GM12878 (cell line): ENCODE measurements around the gene ELL2. TPM values are rescaled to one million over a fixed set of nuclear protein-coding genes. Genes with fewer than 3 reads are reported as not detected.

Source experiments
- ATAC-seq: fragments of 200-7000 bp; cut with Tn5 transposase; 3 replicates; pipeline ENCODE4 v1.9.1; 2020; ENCODE audit warnings: mild to moderate bottlenecking, moderate library complexity
- BruUV-seq: library from RNA; stranded (reverse); fragments of 400-500 nt; replicated peaks from 2 replicates; lab custom pipeline; 2021; lab: Mats Ljungman, UMichigan
- CTCF ChIA-PET: fragments of 300-600 bp; sonication (Branson Sonifier 250); formaldehyde crosslinking; extraction: SDS; loops from one replicate; lab custom pipeline; 2021; ENCODE audit warnings: inconsistent platforms; lab: Yijun Ruan, JAX
- POLR2A ChIA-PET: fragments of 350-600 bp; formaldehyde crosslinking; extraction: SDS; loops from one replicate; lab custom pipeline; 2021; ENCODE audit warnings: inconsistent platforms; lab: Charles Lee
- RAD21 ChIA-PET: fragments of 300-600 bp; sonication (Branson Sonifier 250); formaldehyde crosslinking; loops from one replicate; lab custom pipeline; 2023; ENCODE audit warnings: antibody characterized with exemption; ENCODE audit not compliant: unreplicated experiment; lab: Charles Lee
- SMC1A ChIA-PET: fragments of 300-600 bp; sonication (Branson Sonifier 250); formaldehyde crosslinking; loops from one replicate; lab custom pipeline; 2023; ENCODE audit not compliant: unreplicated experiment, uncharacterized antibody; lab: Charles Lee
- DNase-seq: peaks from one replicate; pipeline ENCODE4 v3.0.0-alpha.2; 2011; ENCODE audit warnings: low read depth, low spot score
- FAIRE-seq: peaks from 3 replicates; lab custom pipeline; 2011; peaks lifted over from hg19 to GRCh38; lab: Jason Lieb, UNC
- H2AFZ ChIP-seq: 2 replicates; pipeline ENCODE4 v1.6.0; 2011; ENCODE audit warnings: low read depth, low read length, control low read depth; ENCODE audit not compliant: control insufficient read depth
- H3K27ac ChIP-seq: 2 replicates; pipeline ENCODE4 v1.5.1; 2011; ENCODE audit warnings: control low read depth; ENCODE audit not compliant: control insufficient read depth, insufficient read depth
- H3K27me3 ChIP-seq, 2 experiments: replicated peaks in 1 of 2; 2 replicates each; pipeline versions ENCODE4 v1.6.0 to v1.6.1; 2011; ENCODE audit warnings: low read length in 1 of 2; ENCODE audit not compliant: control insufficient read depth in 2 of 2, insufficient read depth in 2 of 2
- H3K36me3 ChIP-seq, 2 experiments: 2 replicates each; pipeline ENCODE4 v1.5.1; 2011; ENCODE audit warnings: low read length in 1 of 2; ENCODE audit not compliant: control insufficient read depth in 2 of 2, insufficient read depth in 2 of 2
- H3K4me1 ChIP-seq: 2 replicates; pipeline ENCODE4 v1.6.1; 2011; ENCODE audit warnings: mild to moderate bottlenecking, low read length, moderate library complexity, mixed read lengths; ENCODE audit not compliant: control insufficient read depth, insufficient read depth
- H3K4me2 ChIP-seq: 2 replicates; pipeline ENCODE4 v1.6.0; 2011; ENCODE audit warnings: control low read depth; ENCODE audit not compliant: control insufficient read depth, insufficient read depth
- H3K4me3 ChIP-seq: fragments of 200-600 bp; sonication (generic); 2 replicates; pipeline ENCODE4 v1.5.1; 2016
- H3K79me2 ChIP-seq: 2 replicates; pipeline ENCODE4 v1.6.0; 2011; ENCODE audit warnings: low read length; ENCODE audit not compliant: control insufficient read depth, insufficient read depth
- H3K9ac ChIP-seq: 2 replicates; pipeline ENCODE4 v1.8.0; 2011; ENCODE audit warnings: low read length, control low read depth, mixed read lengths; ENCODE audit not compliant: control insufficient read depth, insufficient read depth
- H3K9me3 ChIP-seq: replicated peaks from 3 replicates; pipeline ENCODE4 v1.5.1; 2011; ENCODE audit warnings: mild to moderate bottlenecking, low read length; ENCODE audit not compliant: control insufficient read depth, insufficient read depth
- H4K20me1 ChIP-seq: 2 replicates; pipeline ENCODE4 v1.6.0; 2011; ENCODE audit not compliant: control insufficient read depth, insufficient read depth
- BHLHE40 ChIP-seq, 2 experiments: fragments of 450-650 bp in 1 of 2; IDR thresholded peaks; 2 replicates each; pipeline ENCODE4 v1.6.1; 2011 to 2017; ENCODE audit warnings: low read depth in 2 of 2, borderline replicate concordance in 1 of 2, improper control_type of control experiment in 1 of 2, low read length in 1 of 2, mild to moderate bottlenecking in 1 of 2
- CBFB ChIP-seq: IDR thresholded peaks from 2 replicates; pipeline ENCODE4 v1.6.1; 2016; ENCODE audit warnings: antibody characterized with exemption, low read depth
- CUX1 ChIP-seq: IDR thresholded peaks from 2 replicates; pipeline ENCODE4 v1.6.1; 2012; ENCODE audit warnings: improper control_type of control experiment, low read depth, low read length; ENCODE audit not compliant: insufficient replicate concordance
- GATAD2B ChIP-seq: fragments of 450-650 bp; conservative IDR thresholded peaks from 2 replicates; pipeline ENCODE4 v1.6.1; 2017; ENCODE audit warnings: low read depth, mild to moderate bottlenecking, moderate library complexity
- MEF2A ChIP-seq: IDR thresholded peaks from 2 replicates; pipeline ENCODE4 v1.6.1; 2011; ENCODE audit warnings: low read depth, mild to moderate bottlenecking, low read length, moderate library complexity; ENCODE audit not compliant: insufficient read depth
- MEF2B ChIP-seq: fragments of 450-650 bp; IDR thresholded peaks from 2 replicates; pipeline ENCODE4 v1.6.1; 2018; ENCODE audit warnings: mild to moderate bottlenecking, moderate library complexity; ENCODE audit not compliant: partially characterized antibody, poor library complexity, severe bottlenecking
- PAX5 ChIP-seq: IDR thresholded peaks from 2 replicates; pipeline ENCODE4 v1.6.1; 2011; ENCODE audit warnings: low read depth, low read length, borderline replicate concordance
- POU2F2 ChIP-seq: IDR thresholded peaks from 3 replicates; pipeline ENCODE4 v1.6.1; 2011; ENCODE audit warnings: low read depth, mild to moderate bottlenecking, low read length, borderline replicate concordance
- TCF12 ChIP-seq: IDR thresholded peaks from 2 replicates; pipeline ENCODE4 v1.6.1; 2011; ENCODE audit warnings: low read depth, mild to moderate bottlenecking, low read length
- ZNF622 ChIP-seq: fragments of 450-650 bp; IDR thresholded peaks from 2 replicates; pipeline ENCODE4 v1.6.1; 2017; ENCODE audit warnings: mild to moderate bottlenecking, inconsistent platforms
- WGBS: methylation state at CpG from one replicate; pipeline ENCODE4 v1.1.6; 2016; ENCODE audit warnings: low lambda C conversion rate; ENCODE audit not compliant: insufficient replicate concordance, insufficient coverage; ENCODE audit errors: missing lambda C conversion rate; 5-methylcytosine and 5-hydroxymethylcytosine counted together
- in situ Hi-C: fragments of 300-500 bp; cut with MboI; formaldehyde crosslinking; loops from 9 replicates; pipeline ENCODE4 v1.14.3; 2018; ENCODE audit warnings: mixed read lengths
- intact Hi-C: fragments of 100-400 bp; cut with micrococcal nuclease; formaldehyde crosslinking; loops from one replicate; pipeline ENCODE4 v1.14.2; 2022; ENCODE audit not compliant: unreplicated experiment
- polyA plus RNA-seq, 11 experiments: library from polyadenylated mRNA; depleted of rRNA in 4 of 11; unstranded in 6 of 11; stranded (reverse) in 5 of 11; fragments of >200 nt; fragmentation: Nextera tagmentation in 4 of 11; fragmentation: Illumina TruSeq in 1 of 11; extraction: Ambion mirVana in 4 of 11; extraction: Trizol in 1 of 11; gene quantifications; 1 replicate in 1 of 11; 2 replicates in 10 of 11; pipeline versions ENCODE4 v1.2.1 to v1.2.3, GENCODE V29; 2011 to 2016; ENCODE audit warnings: inconsistent platforms in 2 of 11, missing spikeins in 2 of 11, low read depth in 1 of 11
- total RNA-seq, 4 experiments: library from RNA; depleted of rRNA in 3 of 4; stranded (reverse); fragments of >200 nt in 3 of 4; fragmentation: Illumina TruSeq in 1 of 4; extraction: Trizol in 1 of 4; gene quantifications; 2 replicates each; pipeline versions ENCODE4 v1.2.1 to v1.2.3, GENCODE V29; 2013 to 2021

The ELL2 gene
- total and polyA plus RNA-seq, 10 of the 15 experiments (the other 5 are each of a cell fraction or from before 2014, with no cell fraction given): 24.2 to 91.4 (median 57.4) TPM

- TF ChIP-seq CUX1 (no peak), BHLHE40 (IDR thresholded peaks at IDR 0.05; ENCODE audit: borderline replicate concordance in 1 of 2, low read depth in 2 of 2, low read length in 1 of 2) (no peak), PAX5 (no peak)
Observed at GRCh38 chr5:95925378-95925744, 36.3 kb downstream of the ELL2 start (continued).

DNA sequence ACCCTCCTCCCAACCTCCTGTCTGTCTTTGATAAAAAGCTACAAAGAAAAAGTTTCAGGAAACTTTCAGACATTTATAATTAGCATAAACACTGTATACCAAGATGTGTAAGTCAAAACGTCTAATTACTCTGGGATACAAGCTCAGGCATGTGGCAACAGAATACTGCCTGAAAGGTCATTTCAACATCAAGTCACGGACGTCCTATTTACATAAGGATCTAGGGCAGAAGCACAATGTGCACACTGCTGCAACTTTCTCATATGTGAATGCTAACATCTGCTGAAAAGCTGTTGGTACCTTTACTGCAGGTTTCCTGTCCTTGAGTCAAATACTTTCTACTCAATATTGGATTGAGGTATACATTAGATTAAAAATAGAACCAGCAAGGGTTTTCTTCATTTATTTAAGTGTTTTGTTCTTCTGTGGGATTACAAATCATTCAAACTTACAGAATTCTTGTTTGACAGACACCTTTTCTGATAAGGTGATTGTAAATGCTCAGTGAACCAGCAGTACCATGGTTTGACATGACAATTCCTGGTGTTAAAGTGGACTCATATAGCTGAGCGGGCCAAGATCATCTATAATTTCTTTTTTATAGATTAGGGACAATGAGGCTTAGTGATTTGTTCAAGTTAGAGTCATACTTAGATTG, 36.8 kb downstream of the ELL2 start:
- no peaks in the 10 kb centered on the region for H4K20me1 ChIP-seq
- DNase-seq: no peak
- 11% methylated on average over 4 of the region's 4 CpGs for WGBS
- 0 out of 3 replicates have a peak, but pooled peaks have one; percentile 45 for TF ChIP-seq POU2F2
- TF ChIP-seq GATAD2B: no peak
- TF ChIP-seq MEF2B: no peak
- no peak for TF ChIP-seq ZNF622
- no peak for TF ChIP-seq CBFB
- 0 out of 2 replicates have a peak, but pooled peaks have one; percentile 39 for TF ChIP-seq MEF2A
- TF ChIP-seq TCF12: 0 out of 2 replicates have a peak, but pooled peaks have one; percentile 19
- ChIA-PET RAD21 (interaction anchor here (0.6 to 5.3 kb wide), 23 partner anchors 7 to 65 kb away, joined by 3 to 42 read pairs (median 7); partner anchors contain the start of gene ELL2), POLR2A (interaction anchor here (0.5 to 3.2 kb wide), 9 partner anchors 13 to 55 kb away, joined by 3 to 18 read pairs (median 5); no protein-coding TSS in a partner anchor), SMC1A (interaction anchor here (0.7 to 5.4 kb wide), 26 partner anchors 9 to 515 kb away, joined by 3 to 62 read pairs (median 7); no protein-coding TSS in a partner anchor), CTCF (interaction anchor here (0.7 to 4.8 kb wide), 16 partner anchors 9 to 515 kb away, joined by 3 to 54 read pairs (median 4); no protein-coding TSS in a partner anchor)
- peaks cover 60% of the 10 kb centered on the region for H3K79me2 ChIP-seq
- no peaks in the 10 kb centered on the region for H3K27me3 ChIP-seq
- peak overlapping the region; percentile 97 for H3K4me2 ChIP-seq
- no peak overlapping the region for H2AFZ ChIP-seq
- H3K4me3 ChIP-seq: peak overlapping the region; percentile 4; the same call in 1 of the 2 replicates
- peak; percentile 42 for ATAC-seq
- peaks cover 58% of the 10 kb centered on the region for H3K4me1 ChIP-seq
- no peak for FAIRE-seq
- H3K36me3 ChIP-seq: peaks cover 0 to 4% of the 10 kb centered on the region in 2 experiments; a peak in 1 of 4 replicates
- no TSS peak for BruUV-seq
- peak overlapping the region; percentile 26; the same call in 1 of the 2 replicates for H3K9ac ChIP-seq
- H3K9me3 ChIP-seq: no peaks in the 10 kb centered on the region; the same call in 2 of the 3 replicates
- intact Hi-C loops (loop anchor here (2.0 to 10.0 kb wide), 3 partner anchors 54 to 510 kb away; partner anchors contain the start of gene PCSK1), in situ Hi-C loops (no loop called here)
- peak overlapping the region; percentile 87 for H3K27ac ChIP-seq
